ENCODE measurements around the gene SPRR2G. TPM values are rescaled to one million over a fixed set of nuclear protein-coding genes. Genes with fewer than 3 reads are reported as not detected.
"Not testable (repeated sequence)": the region's sequence is repeated elsewhere in the genome, so short reads cannot be mapped to it uniquely, and the experiment has no call there.

Gene SPRR2G
- total and polyA plus RNA-seq, 9 donors = not detected

DNA sequence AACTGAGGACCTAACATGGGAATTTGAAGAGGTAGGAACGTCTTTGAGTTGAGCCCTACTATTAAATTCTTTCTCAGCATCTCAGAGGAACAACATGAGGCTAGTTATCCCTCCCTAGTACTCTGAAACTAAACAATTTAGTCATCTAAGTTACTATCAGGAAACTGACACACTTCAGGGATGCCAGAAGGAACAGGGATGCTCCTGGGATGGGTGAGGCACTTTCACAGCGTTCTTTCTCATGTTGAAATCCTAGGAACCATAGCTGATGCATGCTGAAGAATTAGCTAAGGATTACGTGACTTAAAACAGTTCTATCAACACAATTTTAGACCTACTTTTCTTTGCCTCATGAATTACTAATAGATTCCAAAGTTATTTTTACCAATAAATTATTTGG lies 1.8 kb upstream of the SPRR2G start:
- Histone ChIP-seq H3K4me3 (no peak overlapping the region), H3K27ac (no peak overlapping the region), H3K9me3 (no peaks in the 10 kb centered on the region), H3K4me1 (ENCODE audit: insufficient read depth) (no peaks in the 10 kb centered on the region), H3K27me3 (no peaks in the 10 kb centered on the region), H3K36me3 (no peaks in the 10 kb centered on the region)
- 81 to 86% (median 84%) methylated on average over 3 of the region's 3 CpGs for WGBS, 3 donors
- TF ChIP-seq POLR2A (IDR thresholded peaks at IDR 0.05) (no peak), EP300 (IDR thresholded peaks at IDR 0.05) (no peak)
- TF ChIP-seq, protein P1, sequence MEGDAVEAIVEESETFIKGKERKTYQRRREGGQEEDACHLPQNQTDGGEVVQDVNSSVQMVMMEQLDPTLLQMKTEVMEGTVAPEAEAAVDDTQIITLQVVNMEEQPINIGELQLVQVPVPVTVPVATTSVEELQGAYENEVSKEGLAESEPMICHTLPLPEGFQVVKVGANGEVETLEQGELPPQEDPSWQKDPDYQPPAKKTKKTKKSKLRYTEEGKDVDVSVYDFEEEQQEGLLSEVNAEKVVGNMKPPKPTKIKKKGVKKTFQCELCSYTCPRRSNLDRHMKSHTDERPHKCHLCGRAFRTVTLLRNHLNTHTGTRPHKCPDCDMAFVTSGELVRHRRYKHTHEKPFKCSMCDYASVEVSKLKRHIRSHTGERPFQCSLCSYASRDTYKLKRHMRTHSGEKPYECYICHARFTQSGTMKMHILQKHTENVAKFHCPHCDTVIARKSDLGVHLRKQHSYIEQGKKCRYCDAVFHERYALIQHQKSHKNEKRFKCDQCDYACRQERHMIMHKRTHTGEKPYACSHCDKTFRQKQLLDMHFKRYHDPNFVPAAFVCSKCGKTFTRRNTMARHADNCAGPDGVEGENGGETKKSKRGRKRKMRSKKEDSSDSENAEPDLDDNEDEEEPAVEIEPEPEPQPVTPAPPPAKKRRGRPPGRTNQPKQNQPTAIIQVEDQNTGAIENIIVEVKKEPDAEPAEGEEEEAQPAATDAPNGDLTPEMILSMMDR (IDR thresholded peaks at IDR 0.05) = no peak
- intact Hi-C loops (cut with DNase I) = no loop called here
- DNase-seq = no peak

GRCh38 chr1:153141377-153141776 lies 9.3 kb downstream of the SPRR2G start:
- no peak for TF ChIP-seq POLR2A (IDR thresholded peaks at IDR 0.05)
- TF ChIP-seq EP300 (IDR thresholded peaks at IDR 0.05) = no peak
- TF ChIP-seq, protein P1 (IDR thresholded peaks at IDR 0.05) = no peak
- no peak for DNase-seq
- WGBS, 3 donors = 95 to 98% (median 98%) methylated on average over 3 of the region's 3 CpGs
- peaks cover 2% of the 10 kb centered on the region for H3K4me1 ChIP-seq (ENCODE audit: insufficient read depth)
- no peaks in the 10 kb centered on the region for H3K36me3 ChIP-seq
- intact Hi-C loops (cut with DNase I) = no loop called here
- H3K27ac ChIP-seq = no peak overlapping the region
- H3K27me3 ChIP-seq = no peaks in the 10 kb centered on the region
- H3K9me3 ChIP-seq = no peaks in the 10 kb centered on the region
- no peak overlapping the region for H3K4me3 ChIP-seq

DNA sequence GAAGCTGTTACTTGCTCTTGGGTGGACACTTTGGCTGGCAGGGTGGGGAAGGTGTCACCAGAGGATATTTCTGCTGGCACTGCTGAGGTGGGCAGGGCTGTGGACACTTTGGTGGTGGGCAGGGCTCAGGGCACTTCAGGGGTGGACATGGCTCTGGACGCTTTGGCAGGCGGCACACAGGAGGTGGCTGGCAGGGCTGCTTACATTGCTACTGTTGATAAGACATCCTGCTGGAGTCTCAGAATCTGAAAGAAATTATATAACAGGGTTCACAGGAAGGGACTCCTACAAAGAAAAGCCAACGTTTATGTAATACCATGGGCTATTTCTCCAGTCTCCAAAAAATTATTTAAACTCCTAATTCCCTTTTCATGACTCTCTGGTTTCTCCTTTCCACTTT lies 10.2 kb downstream of the SPRR2G start:
- DNase-seq = no peak
- no peak overlapping the region for H3K27ac ChIP-seq
- H3K36me3 ChIP-seq = no peaks in the 10 kb centered on the region
- H3K4me1 ChIP-seq (ENCODE audit: insufficient read depth) = peaks cover 2% of the 10 kb centered on the region
- intact Hi-C loops (cut with DNase I) = no loop called here
- 37 to 52% (median 49%) methylated on average over 3 of the region's 3 CpGs for WGBS, 3 donors
- H3K27me3 ChIP-seq = no peaks in the 10 kb centered on the region
- H3K4me3 ChIP-seq = no peak overlapping the region
- no peaks in the 10 kb centered on the region for H3K9me3 ChIP-seq
- TF ChIP-seq, protein P1 (IDR thresholded peaks at IDR 0.05) = no peak
- TF ChIP-seq EP300 (IDR thresholded peaks at IDR 0.05) (no peak), POLR2A (IDR thresholded peaks at IDR 0.05) (no peak)

DNA sequence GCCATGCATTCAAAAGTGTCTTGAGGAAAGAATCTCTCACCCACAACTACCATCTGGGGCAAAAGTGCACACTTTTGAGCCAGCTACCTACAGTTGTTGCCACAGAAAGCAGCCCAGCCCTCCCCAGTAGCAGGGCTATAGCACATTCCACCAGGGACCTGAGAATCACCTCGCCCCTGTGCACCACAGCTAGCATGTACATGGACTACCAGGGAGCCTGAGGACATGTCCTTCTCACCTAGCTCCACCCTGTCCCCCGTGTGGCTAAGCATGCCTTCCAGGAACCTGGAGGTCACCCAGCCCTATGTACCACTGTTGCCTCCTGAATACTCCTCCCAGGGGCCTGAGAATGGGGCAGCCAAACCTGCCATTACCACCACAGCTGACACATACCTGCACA lies 16.9 kb downstream of the SPRR2G start:
- intact Hi-C loops (cut with DNase I) = no loop called here
- Histone ChIP-seq H3K4me1 (ENCODE audit: insufficient read depth) (peaks cover 5% of the 10 kb centered on the region), H3K4me3 (no peak overlapping the region), H3K27me3 (no peaks in the 10 kb centered on the region), H3K27ac (no peak overlapping the region), H3K9me3 (no peaks in the 10 kb centered on the region), H3K36me3 (no peaks in the 10 kb centered on the region)
- TF ChIP-seq, protein P1 (IDR thresholded peaks at IDR 0.05) = no peak
- TF ChIP-seq POLR2A (IDR thresholded peaks at IDR 0.05) (no peak), EP300 (IDR thresholded peaks at IDR 0.05) (no peak)
- DNase-seq = no peak
- 83 to 93% (median 91%) methylated on average over 2 of the region's 2 CpGs for WGBS, 3 donors

DNA sequence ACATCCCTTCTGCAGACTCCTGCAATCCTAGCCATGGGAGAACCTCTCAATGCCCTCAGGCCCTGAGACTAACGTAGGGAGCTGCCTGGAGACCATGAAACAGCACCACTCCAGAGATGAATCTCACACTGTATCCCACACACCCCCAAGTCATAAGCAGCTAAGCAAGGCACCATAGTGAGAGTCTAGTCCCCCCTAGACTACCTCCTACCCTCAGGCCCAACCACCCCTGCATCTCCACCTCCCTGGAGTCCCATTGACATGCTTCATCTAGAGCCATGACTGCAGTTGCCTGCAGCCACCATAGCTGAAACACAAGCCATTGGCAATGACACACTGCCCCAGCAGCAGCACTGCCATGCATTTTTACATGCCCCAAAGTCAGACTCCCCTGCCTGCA lies 17.4 kb downstream of the SPRR2G start:
- intact Hi-C loops (cut with DNase I) = no loop called here
- TF ChIP-seq POLR2A (IDR thresholded peaks at IDR 0.05) (no peak), EP300 (IDR thresholded peaks at IDR 0.05) (no peak)
- TF ChIP-seq, protein P1 (IDR thresholded peaks at IDR 0.05) = no peak
- 90 to 95% (median 94%) methylated on average over 1 of the region's 1 CpG for WGBS, 3 donors
- Histone ChIP-seq H3K27me3 (no peaks in the 10 kb centered on the region), H3K27ac (no peak overlapping the region), H3K36me3 (no peaks in the 10 kb centered on the region), H3K4me1 (ENCODE audit: insufficient read depth) (peaks cover 5% of the 10 kb centered on the region), H3K4me3 (no peak overlapping the region), H3K9me3 (no peaks in the 10 kb centered on the region)
- DNase-seq = no peak

- H3K9me3 ChIP-seq; DNase-seq; H3K36me3 ChIP-seq; H3K27me3 ChIP-seq; H3K4me3 ChIP-seq; H3K27ac ChIP-seq; intact Hi-C loops (cut with DNase I); H3K4me1 ChIP-seq (ENCODE audit: insufficient read depth): not testable (repeated sequence)
- 95 to 97% (median 95%) methylated on average over 4 of the region's 4 CpGs for WGBS, 3 donors
These were observed 22.0 kb downstream of the SPRR2G start for GRCh38 chr1:153128688-153129087.

Data from ovary (tissue), 9 donors.